Activated CD4-positive, alpha-beta memory T cell treated with anti-CD3 and anti-CD28 coated beads, Interleukin-2, amount 10 ng/mL, durations not matched to agents 7 days and 5 days (primary cell): ENCODE measurements around the gene NRCAM. TPM values are rescaled to one million over a fixed set of nuclear protein-coding genes. Genes with fewer than 3 reads are reported as not detected.
"Not testable (repeated sequence)": the region's sequence is repeated elsewhere in the genome, so short reads cannot be mapped to it uniquely, and the experiment has no call there.

Experiments
- CTCF ChIA-PET: fragments of 350-600 bp; sonication (Branson Sonifier 250); formaldehyde crosslinking; loops from one replicate; lab custom pipeline; 2021; ENCODE audit warnings: antibody characterized with exemption, inconsistent platforms; lab: Charles Lee
- POLR2A ChIA-PET: fragments of 350-600 bp; sonication (Branson Sonifier 250); formaldehyde crosslinking; loops from one replicate; lab custom pipeline; 2021; ENCODE audit warnings: antibody characterized with exemption; lab: Charles Lee
- DNase-seq: peaks from one replicate; pipeline ENCODE4 v3.0.0-alpha.2; 2020
- H3K27ac Mint-ChIP-seq: one replicate; pipeline ENCODE4 v1.8.0; 2021; ENCODE audit warnings: mild to moderate bottlenecking, mixed read lengths
- H3K27me3 Mint-ChIP-seq: one replicate; pipeline ENCODE4 v1.8.0; 2021; ENCODE audit warnings: mixed read lengths
- H3K36me3 Mint-ChIP-seq: one replicate; pipeline ENCODE4 v1.8.0; 2021; ENCODE audit warnings: low read depth, mixed read lengths
- H3K4me1 Mint-ChIP-seq: one replicate; pipeline ENCODE4 v1.8.0; 2021; ENCODE audit warnings: mixed read lengths
- H3K4me3 Mint-ChIP-seq: one replicate; pipeline ENCODE4 v1.8.0; 2021; ENCODE audit warnings: mild to moderate bottlenecking, mixed read lengths
- H3K9me3 Mint-ChIP-seq: one replicate; pipeline ENCODE4 v1.8.0; 2021; ENCODE audit warnings: mixed read lengths
- total RNA-seq, 2 experiments: library from RNA; stranded (reverse); gene quantifications; one replicate each; pipeline ENCODE4 v1.2.3, GENCODE V29; 2021

The NRCAM gene
- total RNA-seq = not detected

DNA sequence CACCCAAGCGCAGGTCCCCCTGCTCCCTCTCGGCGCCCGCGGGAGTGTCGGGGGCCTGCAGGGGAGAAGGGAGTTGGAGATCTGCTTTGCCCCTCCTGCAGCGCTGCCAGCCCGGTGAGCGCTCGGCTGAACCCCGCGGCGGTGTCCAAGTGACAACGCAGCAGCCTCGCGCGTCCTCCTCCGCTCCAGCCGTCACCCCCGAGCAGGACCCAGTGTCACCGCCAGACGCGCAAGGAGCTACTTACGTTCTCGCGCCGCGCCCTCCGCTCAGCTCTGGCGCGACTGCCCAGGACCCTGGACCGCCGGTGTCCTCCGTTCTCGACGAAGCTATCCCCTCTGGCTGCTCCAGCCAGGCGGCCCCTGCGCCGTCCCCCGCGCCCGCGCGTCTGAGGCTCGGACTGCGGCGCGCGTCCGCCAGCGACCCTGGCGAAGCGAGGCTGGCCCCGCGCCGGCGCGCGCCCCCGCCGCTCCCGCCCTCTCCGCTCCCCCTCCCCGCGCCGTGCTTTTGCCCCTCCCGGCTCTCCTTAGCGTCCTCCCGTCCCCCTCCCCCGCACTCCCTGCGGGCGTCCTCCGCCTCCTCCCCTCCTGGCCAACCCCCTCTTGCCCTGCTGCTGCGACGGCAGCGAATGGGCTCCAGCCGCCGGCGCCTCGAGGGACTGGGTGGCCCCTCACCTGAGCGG, at the start of gene NRCAM:
Gene NRCAM, minus strand, starts transcription at position 439 of the 680 bp plus-strand sequence. CDS start 216,372 bp downstream, outside the sequence.
- ChIA-PET CTCF (no interaction called here), POLR2A (no interaction called here)
- Mint-ChIP-seq H3K36me3 (no peaks in the 10 kb centered on the region), H3K4me1 (peaks cover 10% of the 10 kb centered on the region), H3K27me3 (peaks cover 71% of the 10 kb centered on the region), H3K4me3 (peak within 1 kb of the TSS; percentile 2), H3K27ac (no peak within 1 kb of the TSS), H3K9me3 (no peaks in the 10 kb centered on the region)
- DNase-seq = no peak

DNA sequence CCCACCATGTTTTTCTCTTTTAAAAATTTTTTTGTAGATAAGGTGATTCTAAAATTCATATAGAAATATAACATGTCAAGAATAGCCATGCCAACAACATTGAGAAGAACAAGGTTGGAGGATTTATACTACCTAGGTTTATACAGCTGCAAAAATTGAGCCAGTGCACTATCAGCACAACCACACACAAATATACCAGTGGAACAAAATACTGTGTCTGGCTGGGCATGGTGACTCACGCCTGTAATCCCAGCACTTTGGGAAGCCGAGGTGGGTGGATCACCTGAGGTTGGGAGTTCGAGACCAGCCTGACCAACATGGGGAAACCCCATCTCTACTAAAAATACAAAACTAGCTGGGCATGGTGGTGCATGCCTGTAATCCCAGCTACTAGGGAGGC, 48.3 kb upstream of the NRCAM start:
- H3K4me3 Mint-ChIP-seq, POLR2A ChIA-PET, H3K27me3 Mint-ChIP-seq, DNase-seq, H3K9me3 Mint-ChIP-seq, CTCF ChIA-PET, H3K4me1 Mint-ChIP-seq, H3K27ac Mint-ChIP-seq: not testable (repeated sequence)
- peaks cover 36% of the 10 kb centered on the region for H3K36me3 Mint-ChIP-seq

DNA sequence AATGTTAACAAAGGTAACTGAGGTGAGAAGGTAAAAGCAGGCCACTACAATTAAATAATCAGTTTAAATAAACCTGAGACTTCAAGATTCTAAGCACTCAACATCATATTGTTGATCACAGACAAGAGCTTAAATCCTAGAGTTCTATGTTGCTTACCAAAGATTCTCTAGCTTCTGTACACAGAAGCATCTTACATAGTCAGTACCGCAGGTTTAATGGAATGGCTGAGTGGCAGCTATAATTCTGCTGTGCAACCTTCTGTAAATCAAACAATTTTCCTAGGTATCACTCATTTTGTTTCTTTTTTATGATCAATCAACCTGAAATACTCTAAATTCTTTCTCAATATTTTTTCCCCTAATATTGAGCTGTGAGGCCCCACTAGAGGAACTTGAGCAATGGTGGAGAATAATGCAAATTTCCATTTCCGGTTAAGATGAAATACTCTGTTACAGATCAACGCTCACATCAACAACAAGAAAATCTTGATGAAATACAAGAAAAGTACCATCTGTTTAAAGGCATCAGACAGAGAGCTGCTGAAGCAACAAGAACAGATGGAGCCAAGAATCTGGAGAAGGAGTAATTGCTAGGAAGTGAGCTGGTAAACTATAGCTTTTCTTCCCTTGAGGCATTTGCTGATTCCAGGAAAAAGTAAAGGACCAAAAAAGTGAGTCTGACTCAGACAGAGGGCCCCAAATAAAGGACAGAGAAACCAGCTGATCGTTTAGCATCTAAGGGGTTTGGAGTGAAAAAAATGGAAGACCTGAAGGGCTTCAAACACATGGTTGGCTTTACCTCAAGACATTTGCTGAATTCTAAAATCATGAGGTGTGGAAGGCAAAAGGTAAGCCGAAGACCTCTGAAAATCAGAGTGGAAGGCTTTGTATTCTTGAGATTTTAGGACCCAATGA, 47.1 kb upstream of the NRCAM start:
- CTCF ChIA-PET = no interaction called here
- Mint-ChIP-seq H3K4me3 (no peak overlapping the region), H3K27me3 (no peaks in the 10 kb centered on the region), H3K4me1 (peaks cover 4% of the 10 kb centered on the region), H3K9me3 (no peaks in the 10 kb centered on the region), H3K36me3 (peaks cover 36% of the 10 kb centered on the region), H3K27ac (no peak overlapping the region)
- POLR2A ChIA-PET = interaction anchor here (1.6 kb wide), 1 partner anchor 22 kb away, joined by 4 read pairs; the partner anchor contains the start of gene PNPLA8
- no peak for DNase-seq

DNA sequence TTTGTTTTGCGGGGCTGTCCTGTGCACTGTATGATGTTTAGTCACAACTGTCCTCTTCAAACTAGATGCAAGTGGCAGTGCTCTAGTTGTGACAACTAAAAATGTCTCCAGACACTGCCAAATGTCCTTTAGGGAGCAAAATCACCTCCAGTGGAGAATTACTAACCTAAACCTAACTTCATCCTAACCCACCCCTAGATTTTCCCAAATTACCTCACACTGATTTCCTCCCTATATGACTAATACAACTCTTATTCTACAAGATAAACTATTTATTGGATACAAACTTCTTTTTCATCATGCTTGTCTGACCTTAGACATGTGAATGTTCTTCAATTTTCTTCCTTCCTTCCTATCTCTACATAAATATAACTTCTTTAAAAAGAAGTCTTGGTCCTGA, 43.3 kb upstream of the NRCAM start:
- peaks cover 4% of the 10 kb centered on the region for H3K4me1 Mint-ChIP-seq

DNA sequence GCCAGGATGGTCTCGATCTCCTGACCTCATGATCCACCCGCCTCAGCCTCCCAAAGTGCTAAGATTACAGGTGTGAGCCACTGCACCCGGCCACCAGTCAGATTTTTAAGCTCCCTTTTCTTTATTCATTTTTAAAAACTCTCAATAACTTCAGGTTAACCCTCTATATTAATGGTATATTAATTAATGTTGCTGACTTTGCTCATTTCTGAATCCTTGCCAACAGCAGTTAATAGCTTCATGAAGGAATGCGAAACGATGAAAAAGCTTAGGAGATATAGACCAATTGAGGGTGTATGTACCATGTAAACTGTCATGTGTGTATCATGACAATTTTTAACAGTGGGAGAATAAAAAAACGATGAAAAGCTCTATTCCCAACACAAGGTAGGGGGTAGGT, 42.2 kb upstream of the NRCAM start:
- Mint-ChIP-seq H3K4me1 (peaks cover 1% of the 10 kb centered on the region), H3K36me3 (peaks cover 21% of the 10 kb centered on the region), H3K4me3 (no peak overlapping the region), H3K27me3 (no peaks in the 10 kb centered on the region), H3K27ac (no peak overlapping the region), H3K9me3 (no peaks in the 10 kb centered on the region)
- POLR2A ChIA-PET = no interaction called here
- DNase-seq = no peak
- CTCF ChIA-PET = interaction anchor here (0.8 to 2.5 kb wide), 3 partner anchors 78 to 315 kb away, joined by 3 to 10 read pairs (median 5); no protein-coding TSS in a partner anchor

More for the DNA sequence above, 43.3 kb upstream of the NRCAM start:
- Mint-ChIP-seq H3K4me3 (no peak overlapping the region), H3K27ac (no peak overlapping the region), H3K27me3 (no peaks in the 10 kb centered on the region), H3K9me3 (no peaks in the 10 kb centered on the region), H3K36me3 (peaks cover 21% of the 10 kb centered on the region)
- POLR2A ChIA-PET = no interaction called here
- CTCF ChIA-PET = no interaction called here
- DNase-seq = no peak

DNA sequence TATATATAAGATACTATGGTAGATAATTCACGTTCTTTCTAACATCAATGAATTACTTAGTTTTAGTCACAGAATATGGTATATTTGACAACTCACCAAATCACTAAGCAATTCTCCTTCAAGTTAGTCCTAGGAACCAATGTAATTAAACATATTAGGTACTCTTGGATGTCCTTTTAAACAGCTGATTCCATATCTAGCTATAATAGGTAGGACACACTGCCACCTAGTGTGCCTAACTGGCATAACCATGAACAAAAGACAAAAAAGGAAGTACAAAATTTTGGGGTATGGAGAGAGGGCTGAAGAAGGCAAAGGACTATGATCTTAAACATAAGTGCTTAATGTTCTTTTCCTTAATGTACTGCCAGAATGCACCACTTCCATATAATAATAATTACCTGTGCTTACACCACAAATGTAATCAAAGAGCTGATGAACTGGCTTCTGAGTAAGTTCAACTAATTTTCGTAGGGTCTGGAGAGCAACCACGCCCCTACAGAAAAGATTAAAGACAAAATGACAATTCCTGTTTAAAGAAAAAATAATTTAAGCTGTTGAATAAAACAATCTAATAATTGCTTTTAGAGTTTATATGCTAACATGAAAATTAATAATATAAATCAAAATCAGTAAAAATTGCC, 41.0 kb upstream of the NRCAM start:
- peak; percentile 35 for DNase-seq
- no peak overlapping the region for H3K4me3 Mint-ChIP-seq
- peaks cover 14% of the 10 kb centered on the region for H3K36me3 Mint-ChIP-seq
- H3K27me3 Mint-ChIP-seq = no peaks in the 10 kb centered on the region
- no peaks in the 10 kb centered on the region for H3K4me1 Mint-ChIP-seq
- POLR2A ChIA-PET = interaction anchor here (1.4 kb wide), 1 partner anchor 72 kb away, joined by 4 read pairs; the partner anchor contains the start of genes DNAJB9 and THAP5
- H3K9me3 Mint-ChIP-seq = no peaks in the 10 kb centered on the region
- no peak overlapping the region for H3K27ac Mint-ChIP-seq
- CTCF ChIA-PET = interaction anchor here (0.6 to 2.7 kb wide), 18 partner anchors 8 to 326 kb away, joined by 3 to 27 read pairs (median 5); partner anchors contain the start of gene PNPLA8

DNA sequence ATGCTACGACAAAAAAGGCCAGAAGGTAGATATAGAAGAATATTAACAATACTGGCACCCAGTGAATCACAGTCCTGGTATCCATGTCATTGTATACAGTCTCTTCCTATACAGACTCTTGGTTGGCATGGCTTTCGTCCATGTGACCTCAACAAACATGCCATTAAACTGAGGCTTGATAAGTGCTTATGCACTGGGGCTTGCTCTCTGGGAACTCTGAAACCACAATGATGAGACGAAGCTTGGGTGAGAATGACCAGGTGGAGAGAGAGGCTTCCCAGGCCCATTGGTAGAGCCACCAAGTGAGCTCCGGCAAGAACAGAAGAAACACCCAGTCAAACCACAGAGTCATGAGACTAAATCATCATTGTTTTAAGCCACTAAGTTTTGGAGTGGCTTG, 36.5 kb upstream of the NRCAM start:
- Mint-ChIP-seq H3K9me3 (no peaks in the 10 kb centered on the region), H3K27me3 (no peaks in the 10 kb centered on the region), H3K36me3 (peaks cover 8% of the 10 kb centered on the region), H3K4me1 (no peaks in the 10 kb centered on the region), H3K27ac (no peak overlapping the region), H3K4me3 (no peak overlapping the region)
- CTCF ChIA-PET = no interaction called here
- DNase-seq = no peak
- POLR2A ChIA-PET = no interaction called here

DNA sequence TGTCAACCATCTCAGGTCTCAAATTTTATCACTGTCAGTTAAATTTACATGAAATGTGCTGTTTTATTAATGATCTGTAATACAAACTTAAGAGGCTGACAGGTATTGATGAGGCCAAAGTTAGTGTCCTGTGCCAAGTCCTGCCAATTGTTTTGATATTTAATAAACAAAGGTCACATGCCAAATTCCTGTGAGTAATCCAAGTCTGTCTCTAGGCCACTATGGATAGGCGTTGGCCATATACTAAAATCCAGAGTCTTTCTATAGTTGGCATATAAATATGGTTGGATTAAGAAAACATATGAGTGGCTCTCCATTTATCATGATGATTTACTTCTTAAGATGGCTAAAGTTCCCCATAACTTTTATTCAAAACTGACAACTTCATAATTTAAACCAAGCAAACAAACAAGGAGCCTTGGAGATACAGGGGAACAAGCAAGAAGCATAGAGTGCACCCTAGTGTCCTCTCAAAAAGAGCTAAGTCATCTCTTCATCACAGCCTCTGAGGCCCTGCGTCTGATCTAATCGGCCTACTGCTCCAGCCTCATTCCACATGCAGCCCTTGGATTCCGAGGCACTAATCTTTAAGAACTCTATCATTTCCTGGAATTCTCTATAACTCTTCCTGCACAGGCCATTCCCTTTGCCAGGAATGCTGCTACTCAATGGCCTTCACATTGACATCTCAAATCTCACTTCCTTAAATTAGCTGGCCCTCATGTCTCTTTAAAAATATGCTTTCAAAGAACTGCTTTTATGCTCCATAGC, 32.7 kb upstream of the NRCAM start:
- ChIA-PET CTCF (interaction anchor here (0.8 to 2.8 kb wide), 2 partner anchors 8 to 9 kb away, joined by 4 to 15 read pairs; no protein-coding TSS in a partner anchor), POLR2A (no interaction called here)
- Mint-ChIP-seq H3K4me3 (no peak overlapping the region), H3K27me3 (no peaks in the 10 kb centered on the region), H3K4me1 (no peaks in the 10 kb centered on the region), H3K36me3 (no peaks in the 10 kb centered on the region), H3K9me3 (no peaks in the 10 kb centered on the region), H3K27ac (no peak overlapping the region)
- no peak for DNase-seq

DNA sequence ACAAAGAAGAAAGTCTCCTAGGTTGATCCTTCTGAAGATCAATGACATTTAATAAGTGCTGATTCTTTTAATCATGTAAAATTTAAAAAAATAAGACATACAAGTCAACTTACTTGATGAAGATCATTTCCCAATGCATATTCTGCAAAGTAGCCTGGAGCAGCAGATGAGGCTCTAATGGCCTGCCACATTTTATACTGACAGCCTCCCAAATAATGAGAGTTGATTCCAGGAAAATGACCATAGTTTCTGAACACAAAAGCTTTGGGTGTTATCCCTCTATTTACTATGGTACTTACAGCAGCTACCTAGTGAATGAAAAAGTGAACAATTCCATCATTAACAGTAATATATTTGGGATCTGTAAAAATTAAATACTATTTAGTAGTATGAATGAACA, 31.4 kb upstream of the NRCAM start:
- CTCF ChIA-PET = interaction anchor here (2.8 kb wide), 1 partner anchor 9 kb away, joined by 15 read pairs; no protein-coding TSS in a partner anchor
- no peak overlapping the region for H3K27ac Mint-ChIP-seq
- H3K4me1 Mint-ChIP-seq = no peaks in the 10 kb centered on the region
- H3K4me3 Mint-ChIP-seq = no peak overlapping the region
- H3K36me3 Mint-ChIP-seq = no peaks in the 10 kb centered on the region
- H3K27me3 Mint-ChIP-seq = no peaks in the 10 kb centered on the region
- no peaks in the 10 kb centered on the region for H3K9me3 Mint-ChIP-seq
- DNase-seq = no peak
- POLR2A ChIA-PET = no interaction called here

DNA sequence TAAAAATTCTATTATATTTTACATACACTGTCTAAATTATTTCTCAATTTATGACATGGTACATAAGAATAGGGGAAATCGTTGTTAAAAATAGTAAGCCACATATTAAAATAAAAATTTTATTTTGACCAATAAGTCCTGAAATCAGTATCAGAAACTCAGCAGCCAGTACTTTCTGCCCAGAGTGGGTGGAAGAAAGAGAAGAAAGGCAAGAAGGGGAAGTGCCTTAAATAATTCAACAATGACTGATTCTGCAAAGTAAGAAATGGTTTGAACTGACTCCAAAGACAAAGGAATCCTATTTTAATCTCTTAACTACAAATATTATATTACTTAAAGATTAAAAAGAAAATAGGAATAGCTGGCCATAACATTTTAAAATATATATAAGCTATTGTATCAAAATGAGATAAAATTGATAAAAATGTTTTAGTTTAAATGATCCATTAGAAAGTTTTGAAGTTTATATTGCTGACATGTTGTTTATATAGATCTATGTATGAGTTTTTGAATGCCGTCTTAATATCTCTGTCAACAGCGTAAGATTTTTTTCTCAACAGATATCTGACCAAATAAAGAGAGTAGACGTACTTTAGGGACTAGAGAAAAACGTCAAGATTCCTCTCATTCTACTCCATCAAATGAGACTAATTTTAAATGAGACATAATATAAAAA, 30.2 kb upstream of the NRCAM start:
- no peak for DNase-seq
- POLR2A ChIA-PET = no interaction called here
- peaks cover 4% of the 10 kb centered on the region for H3K36me3 Mint-ChIP-seq
- H3K4me1 Mint-ChIP-seq = no peaks in the 10 kb centered on the region
- CTCF ChIA-PET = interaction anchor here (2.8 kb wide), 1 partner anchor 11 kb away, joined by 15 read pairs; no protein-coding TSS in a partner anchor
- no peak overlapping the region for H3K27ac Mint-ChIP-seq
- H3K4me3 Mint-ChIP-seq = no peak overlapping the region
- no peaks in the 10 kb centered on the region for H3K27me3 Mint-ChIP-seq
- no peaks in the 10 kb centered on the region for H3K9me3 Mint-ChIP-seq

DNA sequence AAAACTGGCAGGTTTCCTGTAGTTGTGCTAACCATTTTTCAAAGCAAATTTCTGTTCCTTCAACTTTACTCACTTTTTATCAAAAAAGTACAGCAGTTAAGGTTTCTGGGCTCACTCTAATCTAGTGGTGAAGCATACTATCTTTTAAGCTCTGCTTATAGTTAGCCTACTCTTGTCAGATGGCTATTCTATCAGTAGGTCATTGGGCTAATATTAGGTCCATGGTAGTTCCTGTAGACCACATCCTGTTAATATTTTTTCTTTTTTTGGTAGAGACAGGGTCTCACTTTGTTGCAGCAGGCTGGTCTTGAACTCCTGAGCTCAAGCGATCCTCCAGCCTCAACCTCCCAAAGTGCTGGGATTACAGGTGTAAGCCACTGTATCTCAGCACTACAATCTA, 27.9 kb upstream of the NRCAM start:
- Mint-ChIP-seq H3K27ac (no peak overlapping the region), H3K9me3 (no peaks in the 10 kb centered on the region), H3K4me1 (no peaks in the 10 kb centered on the region), H3K27me3 (no peaks in the 10 kb centered on the region), H3K4me3 (no peak overlapping the region), H3K36me3 (peaks cover 6% of the 10 kb centered on the region)
- no peak for DNase-seq
- ChIA-PET POLR2A (no interaction called here), CTCF (interaction anchor here (0.8 to 2.0 kb wide), 2 partner anchors 9 to 13 kb away, joined by 3 to 6 read pairs; no protein-coding TSS in a partner anchor)

DNA sequence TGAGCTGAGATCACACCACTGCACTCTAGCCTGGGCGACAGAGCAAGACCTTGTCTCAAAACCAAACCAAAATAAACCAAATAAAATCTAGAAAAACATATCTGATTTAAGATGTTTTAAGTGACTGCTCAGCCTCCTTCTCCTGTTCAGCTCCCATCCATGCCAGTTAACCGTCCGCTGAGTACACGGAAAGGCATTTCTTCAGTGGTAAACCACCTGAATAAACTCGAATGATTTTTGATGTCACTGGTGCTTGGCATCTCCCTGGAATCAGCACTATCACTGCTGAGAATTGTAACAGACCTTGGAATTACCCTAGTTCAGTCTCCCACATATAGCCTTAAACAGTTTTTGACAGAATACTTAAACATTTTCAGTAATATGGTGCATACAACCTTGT, 24.1 kb upstream of the NRCAM start:
- Mint-ChIP-seq H3K27me3 (no peaks in the 10 kb centered on the region), H3K9me3 (no peaks in the 10 kb centered on the region), H3K4me3 (no peak overlapping the region), H3K4me1 (no peaks in the 10 kb centered on the region), H3K36me3 (peaks cover 24% of the 10 kb centered on the region), H3K27ac (no peak overlapping the region)
- POLR2A ChIA-PET = no interaction called here
- CTCF ChIA-PET = no interaction called here
- DNase-seq = no peak
